Activated naive CD4-positive, alpha-beta T cell treated with anti-CD3 and anti-CD28 coated beads, Interleukin-2, amount 50 U/mL, for 24 hours (primary cell): ENCODE measurements around the gene MYO19.

Experiments used
- H3K27ac Mint-ChIP-seq: one replicate; pipeline ENCODE4 v1.8.0; 2021; ENCODE audit warnings: mild to moderate bottlenecking, mixed read lengths
- H3K27me3 Mint-ChIP-seq: one replicate; pipeline ENCODE4 v1.8.0; 2021; ENCODE audit warnings: mixed read lengths
- H3K36me3 Mint-ChIP-seq: one replicate; pipeline ENCODE4 v1.8.0; 2021; ENCODE audit warnings: mixed read lengths
- H3K4me1 Mint-ChIP-seq: one replicate; pipeline ENCODE4 v1.8.0; 2021; ENCODE audit warnings: mixed read lengths
- H3K4me3 Mint-ChIP-seq: one replicate; pipeline ENCODE4 v1.8.0; 2021; ENCODE audit warnings: mild to moderate bottlenecking, mixed read lengths
- H3K9me3 Mint-ChIP-seq: one replicate; pipeline ENCODE4 v1.8.0; 2021; ENCODE audit warnings: mixed read lengths

Gene MYO19

GRCh38 chr17:36544307-36545076 lies 9.8 kb upstream of the MYO19 start, which contains the start of gene GGNBP2:
GGNBP2 (plus strand) TSS chr17:36544919; CDS start chr17:36545725, 806 bp downstream.
- H3K36me3 Mint-ChIP-seq = peaks cover 3% of the 10 kb centered on the region

DNA sequence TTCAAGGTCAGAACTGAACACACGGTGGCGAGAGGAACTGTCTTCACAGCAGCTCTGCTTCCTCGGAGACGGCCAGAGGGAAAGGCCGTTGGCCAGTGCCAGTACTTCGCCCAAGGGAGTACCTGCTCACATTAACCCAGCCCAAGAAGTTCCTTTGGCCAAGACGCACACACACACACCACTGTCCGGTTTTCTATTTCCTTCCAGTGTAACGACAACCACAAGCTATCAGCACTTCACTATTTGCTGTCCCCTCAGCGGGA lies 9.3 kb upstream of the MYO19 start:
- peak overlapping the region; percentile 98 for H3K27ac Mint-ChIP-seq
- no peaks in the 10 kb centered on the region for H3K9me3 Mint-ChIP-seq
- H3K27me3 Mint-ChIP-seq = no peaks in the 10 kb centered on the region
- peaks cover 26% of the 10 kb centered on the region for H3K4me1 Mint-ChIP-seq
- peak overlapping the region; percentile 92 for H3K4me3 Mint-ChIP-seq
- peaks cover 3% of the 10 kb centered on the region for H3K36me3 Mint-ChIP-seq

More at GRCh38 chr17:36544307-36545076, 9.8 kb upstream of the MYO19 start, which contains the start of gene GGNBP2:
- Mint-ChIP-seq H3K9me3 (no peaks in the 10 kb centered on the region), H3K27me3 (no peaks in the 10 kb centered on the region), H3K4me3 (peak within 1 kb of the TSS; percentile 93), H3K27ac (peak within 1 kb of the TSS; percentile 98), H3K4me1 (peaks cover 26% of the 10 kb centered on the region)

DNA sequence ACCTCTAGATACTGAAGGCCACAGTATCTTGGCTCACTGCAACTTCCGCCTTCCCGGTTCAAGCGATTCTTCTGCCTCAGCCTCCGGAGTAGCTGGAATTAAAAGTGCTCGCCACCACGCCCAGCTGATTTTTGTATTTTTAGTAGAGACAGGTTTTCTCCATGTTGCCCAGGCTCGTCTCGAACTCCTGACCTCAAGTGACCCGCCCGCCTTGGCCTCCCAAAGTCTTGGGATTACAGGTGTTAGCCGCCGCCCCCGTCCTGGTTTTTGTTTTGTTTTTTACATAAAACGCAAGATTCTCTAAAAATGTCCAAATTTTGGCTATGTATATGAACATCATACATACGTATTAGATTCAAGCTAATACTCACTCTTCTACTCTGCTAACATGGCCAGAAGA lies 8.1 kb upstream of the MYO19 start:
- Mint-ChIP-seq H3K4me3 (no peak overlapping the region), H3K27ac (no peak overlapping the region), H3K36me3 (peaks cover 3% of the 10 kb centered on the region), H3K27me3 (no peaks in the 10 kb centered on the region), H3K4me1 (peaks cover 22% of the 10 kb centered on the region), H3K9me3 (no peaks in the 10 kb centered on the region)

- no peak overlapping the region for H3K4me3 Mint-ChIP-seq
- H3K27ac Mint-ChIP-seq = no peak overlapping the region
- no peaks in the 10 kb centered on the region for H3K9me3 Mint-ChIP-seq
- no peaks in the 10 kb centered on the region for H3K27me3 Mint-ChIP-seq
- peaks cover 17% of the 10 kb centered on the region for H3K4me1 Mint-ChIP-seq
- H3K36me3 Mint-ChIP-seq = peaks cover 3% of the 10 kb centered on the region
Observed at GRCh38 chr17:36540696-36541095, 6.0 kb upstream of the MYO19 start.

DNA sequence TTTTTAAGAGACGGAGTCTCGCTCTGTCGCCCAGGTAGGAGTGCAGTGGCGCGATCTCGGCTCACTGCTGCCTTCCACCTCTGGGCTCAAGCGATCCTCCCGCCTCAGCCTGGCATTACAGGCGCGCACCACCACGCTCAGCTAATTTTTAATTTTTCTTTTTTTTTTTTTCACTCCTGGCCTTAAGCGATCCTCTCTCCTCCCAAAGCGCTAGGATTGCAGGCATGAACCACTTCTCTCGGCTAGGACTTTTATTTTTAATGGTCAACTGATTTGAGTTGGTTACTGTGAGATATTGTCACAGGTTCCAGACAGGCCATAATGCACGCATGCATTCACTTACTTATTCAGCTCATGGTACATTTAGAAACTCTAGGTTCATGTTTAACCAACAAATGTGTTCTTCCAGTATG lies 1.0 kb upstream of the MYO19 start:
- H3K9me3 Mint-ChIP-seq = no peaks in the 10 kb centered on the region
- H3K4me3 Mint-ChIP-seq = peak overlapping the region; percentile 97
- H3K36me3 Mint-ChIP-seq = peaks cover 12% of the 10 kb centered on the region
- peaks cover 29% of the 10 kb centered on the region for H3K4me1 Mint-ChIP-seq
- H3K27me3 Mint-ChIP-seq = no peaks in the 10 kb centered on the region
- H3K27ac Mint-ChIP-seq = peak overlapping the region; percentile 99

DNA sequence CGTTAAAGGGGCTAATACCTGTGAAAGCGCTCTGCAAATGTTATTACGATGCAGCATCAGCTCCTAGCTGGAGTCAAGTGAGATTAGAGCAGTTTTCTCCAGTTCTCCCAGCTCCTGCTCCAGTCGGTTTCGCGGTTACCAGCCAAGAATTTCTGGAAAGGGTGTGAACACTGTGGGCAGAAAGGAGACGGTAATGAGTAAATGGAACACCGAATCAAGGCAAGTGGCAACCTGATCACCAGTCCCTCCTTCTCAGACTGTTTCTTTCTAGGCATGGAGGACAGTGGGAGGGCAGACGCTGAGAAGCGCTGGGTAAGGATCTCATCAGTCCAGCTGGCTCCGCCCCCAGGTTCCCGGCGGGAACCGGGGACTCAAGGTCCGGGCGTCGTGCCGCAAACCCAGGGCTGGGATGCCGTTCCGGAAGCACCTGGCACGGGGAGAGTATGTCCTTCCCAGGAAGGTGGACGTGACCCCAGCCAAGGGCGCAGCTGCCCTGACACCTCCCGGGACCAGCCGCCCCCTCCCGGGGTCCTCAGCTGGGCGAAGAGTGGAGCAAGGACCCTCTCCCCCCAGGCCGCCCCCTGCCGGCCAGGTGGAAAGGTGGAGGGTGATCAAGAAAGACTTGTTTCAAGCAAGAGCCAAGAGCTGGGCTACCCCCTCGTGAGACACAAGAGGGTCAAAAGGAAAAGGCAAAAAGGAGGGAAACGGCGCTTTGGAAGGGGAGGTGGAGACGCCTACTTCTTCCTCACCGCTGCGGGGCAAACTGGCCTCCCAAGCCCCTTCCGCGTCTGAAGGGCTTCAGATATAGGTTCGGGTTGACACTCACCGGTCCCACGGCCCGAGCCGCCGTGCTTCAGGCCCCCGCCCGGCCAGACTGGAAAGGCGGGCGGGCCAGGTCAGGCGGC lies 481 bp downstream of the MYO19 start:
- peaks cover 13% of the 10 kb centered on the region for H3K36me3 Mint-ChIP-seq
- H3K27me3 Mint-ChIP-seq = no peaks in the 10 kb centered on the region
- H3K9me3 Mint-ChIP-seq = no peaks in the 10 kb centered on the region
- peaks cover 31% of the 10 kb centered on the region for H3K4me1 Mint-ChIP-seq
- H3K4me3 Mint-ChIP-seq = peak overlapping the region; percentile 97
- H3K27ac Mint-ChIP-seq = peak overlapping the region; percentile 99

GRCh38 chr17:36532435-36532975 lies 2.2 kb downstream of the MYO19 start:
- peak overlapping the region; percentile 49 for H3K4me3 Mint-ChIP-seq

DNA sequence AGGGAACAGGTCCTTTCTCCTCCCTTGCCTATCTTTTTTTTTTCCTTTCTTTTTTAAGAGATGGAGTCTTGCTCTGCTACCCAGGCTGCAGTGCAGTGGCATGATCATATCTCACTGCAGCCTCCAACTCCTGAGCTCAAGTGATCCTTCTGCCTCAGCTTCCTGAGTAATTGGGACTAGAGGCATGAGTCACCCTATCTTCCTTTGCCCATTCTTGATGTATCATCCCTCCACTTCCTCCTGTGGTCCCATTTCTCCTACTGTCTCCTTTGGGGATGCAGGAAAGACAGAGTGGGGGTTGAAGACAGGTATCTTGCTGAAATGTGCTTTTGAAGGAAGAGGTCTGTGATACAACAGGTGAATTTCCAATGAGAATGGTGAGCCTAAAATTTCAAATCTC lies 5.5 kb downstream of the MYO19 start:
- no peaks in the 10 kb centered on the region for H3K27me3 Mint-ChIP-seq
- H3K27ac Mint-ChIP-seq = no peak overlapping the region
- H3K9me3 Mint-ChIP-seq = no peaks in the 10 kb centered on the region
- peaks cover 30% of the 10 kb centered on the region for H3K36me3 Mint-ChIP-seq
- peaks cover 44% of the 10 kb centered on the region for H3K4me1 Mint-ChIP-seq
- no peak overlapping the region for H3K4me3 Mint-ChIP-seq

More at GRCh38 chr17:36532435-36532975, 2.2 kb downstream of the MYO19 start:
- Mint-ChIP-seq H3K27ac (peak overlapping the region; percentile 77), H3K9me3 (no peaks in the 10 kb centered on the region), H3K4me1 (peaks cover 28% of the 10 kb centered on the region), H3K27me3 (no peaks in the 10 kb centered on the region), H3K36me3 (peaks cover 15% of the 10 kb centered on the region)

- Mint-ChIP-seq H3K4me3 (no peak overlapping the region), H3K9me3 (no peaks in the 10 kb centered on the region), H3K4me1 (peaks cover 35% of the 10 kb centered on the region), H3K36me3 (peaks cover 27% of the 10 kb centered on the region), H3K27me3 (no peaks in the 10 kb centered on the region), H3K27ac (no peak overlapping the region)
Observed at GRCh38 chr17:36527621-36528250, 6.9 kb downstream of the MYO19 start.

DNA sequence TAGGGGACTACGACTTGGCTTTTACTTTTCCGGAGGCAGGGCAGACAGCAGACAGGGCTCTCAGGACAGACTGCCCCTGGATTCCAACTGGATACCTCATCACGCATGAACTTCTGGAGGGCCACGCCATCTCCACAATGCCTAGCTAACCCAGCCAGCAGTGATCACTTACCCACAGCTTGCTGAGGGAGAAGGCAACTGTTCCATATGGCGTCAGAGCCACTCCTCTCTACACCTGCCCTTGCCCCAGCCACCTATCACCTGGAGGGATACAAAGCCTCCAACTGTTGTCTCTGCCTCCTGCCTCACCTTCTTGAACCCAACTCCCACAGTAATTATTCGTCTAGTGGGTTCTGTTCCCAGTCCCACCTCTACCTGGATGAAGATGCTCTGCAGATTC lies 8.8 kb downstream of the MYO19 start:
- no peaks in the 10 kb centered on the region for H3K9me3 Mint-ChIP-seq
- no peaks in the 10 kb centered on the region for H3K27me3 Mint-ChIP-seq
- peaks cover 27% of the 10 kb centered on the region for H3K4me1 Mint-ChIP-seq
- no peak overlapping the region for H3K4me3 Mint-ChIP-seq
- H3K27ac Mint-ChIP-seq = no peak overlapping the region
- H3K36me3 Mint-ChIP-seq = peaks cover 24% of the 10 kb centered on the region

- H3K27ac Mint-ChIP-seq = no peak overlapping the region
- H3K36me3 Mint-ChIP-seq = peaks cover 32% of the 10 kb centered on the region
- H3K4me1 Mint-ChIP-seq = peaks cover 27% of the 10 kb centered on the region
- no peak overlapping the region for H3K4me3 Mint-ChIP-seq
- no peaks in the 10 kb centered on the region for H3K9me3 Mint-ChIP-seq
- H3K27me3 Mint-ChIP-seq = no peaks in the 10 kb centered on the region
Observed at GRCh38 chr17:36525113-36525512, 9.6 kb downstream of the MYO19 start.

DNA sequence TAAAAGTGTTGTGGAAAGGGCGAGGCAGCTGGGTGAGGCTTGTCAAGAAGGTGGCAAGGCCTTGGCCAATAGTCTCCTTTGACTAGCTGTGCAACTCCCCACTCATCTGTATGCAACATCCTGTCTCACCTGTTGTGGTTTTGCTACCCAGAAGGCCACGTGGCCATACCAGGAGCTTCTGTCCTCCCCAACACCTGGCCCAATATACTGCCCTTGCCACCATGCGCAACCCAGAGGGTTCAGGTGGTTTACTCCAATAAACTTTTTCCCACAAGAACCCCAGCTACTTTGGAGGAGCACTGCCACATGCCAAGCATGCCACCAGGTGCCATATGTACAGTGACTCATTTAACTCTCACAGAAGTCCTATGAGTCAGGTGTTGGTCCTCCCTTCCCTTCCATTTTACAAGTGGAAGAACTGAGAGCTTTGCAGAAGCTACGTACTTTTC lies 10.2 kb downstream of the MYO19 start:
- Mint-ChIP-seq H3K36me3 (peaks cover 32% of the 10 kb centered on the region), H3K9me3 (no peaks in the 10 kb centered on the region), H3K4me3 (no peak overlapping the region), H3K27ac (peak overlapping the region; percentile 90), H3K27me3 (no peaks in the 10 kb centered on the region), H3K4me1 (peaks cover 27% of the 10 kb centered on the region)

DNA sequence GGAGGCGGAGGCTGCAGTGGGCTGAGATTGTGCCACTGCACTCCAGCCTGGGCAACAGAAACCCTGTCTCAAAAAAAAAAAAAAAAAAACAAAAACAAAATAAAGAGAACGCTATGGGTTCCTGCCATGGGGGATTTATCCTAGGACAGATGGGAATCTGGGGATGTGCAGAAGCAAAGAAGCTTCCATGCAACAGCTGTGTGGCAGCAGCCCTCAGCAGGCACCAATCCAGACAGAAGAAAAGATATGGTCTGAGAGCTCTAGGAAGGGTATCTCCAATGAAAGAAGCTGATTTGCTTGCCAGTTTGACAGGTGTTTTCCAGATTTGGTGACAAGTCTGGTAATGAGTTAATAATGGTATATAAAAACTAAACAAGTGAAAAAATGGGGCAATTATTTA lies 11.6 kb downstream of the MYO19 start:
- Mint-ChIP-seq H3K27ac (no peak overlapping the region), H3K27me3 (no peaks in the 10 kb centered on the region), H3K4me3 (no peak overlapping the region), H3K4me1 (peaks cover 23% of the 10 kb centered on the region), H3K36me3 (peaks cover 28% of the 10 kb centered on the region), H3K9me3 (no peaks in the 10 kb centered on the region)

DNA sequence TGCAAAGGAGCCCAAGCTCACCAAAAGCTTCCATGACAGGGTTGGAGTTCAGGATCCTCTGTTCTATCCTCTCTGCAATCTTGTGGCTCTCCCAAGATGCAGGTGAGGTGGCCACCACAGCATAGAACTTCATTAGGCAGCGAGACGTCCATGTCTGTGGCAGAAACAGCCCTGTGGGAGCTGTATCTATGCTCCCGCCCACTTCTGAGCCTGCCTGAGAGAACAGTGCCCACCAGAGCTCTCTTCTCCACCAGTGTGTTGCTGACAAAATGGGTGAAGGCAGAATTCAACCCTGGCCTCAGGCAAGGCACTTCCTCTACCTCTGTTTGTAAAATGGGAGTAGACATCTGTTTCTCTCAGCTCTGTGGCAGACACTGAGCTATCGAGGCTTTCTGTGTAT lies 18.8 kb downstream of the MYO19 start:
- Mint-ChIP-seq H3K27ac (no peak overlapping the region), H3K27me3 (no peaks in the 10 kb centered on the region)

GRCh38 chr17:36514856-36515255 lies 19.8 kb downstream of the MYO19 start:
- H3K36me3 Mint-ChIP-seq = peaks cover 4% of the 10 kb centered on the region
- H3K27ac Mint-ChIP-seq = no peak overlapping the region

More for the DNA sequence above, 18.8 kb downstream of the MYO19 start:
- Mint-ChIP-seq H3K9me3 (no peaks in the 10 kb centered on the region), H3K36me3 (peaks cover 11% of the 10 kb centered on the region), H3K4me1 (no peaks in the 10 kb centered on the region), H3K4me3 (no peak overlapping the region)

More at GRCh38 chr17:36514856-36515255, 19.8 kb downstream of the MYO19 start:
- no peaks in the 10 kb centered on the region for H3K9me3 Mint-ChIP-seq
- no peak overlapping the region for H3K4me3 Mint-ChIP-seq
- no peaks in the 10 kb centered on the region for H3K4me1 Mint-ChIP-seq
- no peaks in the 10 kb centered on the region for H3K27me3 Mint-ChIP-seq
